ENCODE results near the gene BEX3. TPM values are rescaled to one million over a fixed set of nuclear protein-coding genes. Genes with fewer than 3 reads are reported as not detected.

Gene BEX3
- total and polyA plus RNA-seq, 8 donors, result 1.2 to 146 (median 57.3) TPM

- WGBS, 5 donors, result 44 to 72% (median 58%) methylated on average over 2 of the region's 2 CpGs
- Histone ChIP-seq H3K36me3 (no peaks in the 10 kb centered on the region), H3K27me3 (peaks cover 0 to 17% (median 0%) of the 10 kb centered on the region in 3 donors), H3K4me1 (peaks cover 0 to 6% (median 0%) of the 10 kb centered on the region in 4 donors), H3K9me3 (no peaks in the 10 kb centered on the region), H3K27ac (no peak overlapping the region), H3K4me3 (no peak overlapping the region)
- intact Hi-C loops (cut with DNase I; ENCODE audit: low total_unique reads), result no loop called here
- TF ChIP-seq POLR2AphosphoS5 (IDR thresholded peaks at IDR 0.05) (no peak), POLR2A (IDR thresholded peaks at IDR 0.05) (no peak), EP300 (IDR thresholded peaks at IDR 0.05) (no peak)
- TF ChIP-seq, protein P1, sequence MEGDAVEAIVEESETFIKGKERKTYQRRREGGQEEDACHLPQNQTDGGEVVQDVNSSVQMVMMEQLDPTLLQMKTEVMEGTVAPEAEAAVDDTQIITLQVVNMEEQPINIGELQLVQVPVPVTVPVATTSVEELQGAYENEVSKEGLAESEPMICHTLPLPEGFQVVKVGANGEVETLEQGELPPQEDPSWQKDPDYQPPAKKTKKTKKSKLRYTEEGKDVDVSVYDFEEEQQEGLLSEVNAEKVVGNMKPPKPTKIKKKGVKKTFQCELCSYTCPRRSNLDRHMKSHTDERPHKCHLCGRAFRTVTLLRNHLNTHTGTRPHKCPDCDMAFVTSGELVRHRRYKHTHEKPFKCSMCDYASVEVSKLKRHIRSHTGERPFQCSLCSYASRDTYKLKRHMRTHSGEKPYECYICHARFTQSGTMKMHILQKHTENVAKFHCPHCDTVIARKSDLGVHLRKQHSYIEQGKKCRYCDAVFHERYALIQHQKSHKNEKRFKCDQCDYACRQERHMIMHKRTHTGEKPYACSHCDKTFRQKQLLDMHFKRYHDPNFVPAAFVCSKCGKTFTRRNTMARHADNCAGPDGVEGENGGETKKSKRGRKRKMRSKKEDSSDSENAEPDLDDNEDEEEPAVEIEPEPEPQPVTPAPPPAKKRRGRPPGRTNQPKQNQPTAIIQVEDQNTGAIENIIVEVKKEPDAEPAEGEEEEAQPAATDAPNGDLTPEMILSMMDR (IDR thresholded peaks at IDR 0.05), result no peak
- DNase-seq, result no peak
Measured at GRCh38 chrX:103360916-103361315, 15.4 kb upstream of the BEX3 start.

DNA sequence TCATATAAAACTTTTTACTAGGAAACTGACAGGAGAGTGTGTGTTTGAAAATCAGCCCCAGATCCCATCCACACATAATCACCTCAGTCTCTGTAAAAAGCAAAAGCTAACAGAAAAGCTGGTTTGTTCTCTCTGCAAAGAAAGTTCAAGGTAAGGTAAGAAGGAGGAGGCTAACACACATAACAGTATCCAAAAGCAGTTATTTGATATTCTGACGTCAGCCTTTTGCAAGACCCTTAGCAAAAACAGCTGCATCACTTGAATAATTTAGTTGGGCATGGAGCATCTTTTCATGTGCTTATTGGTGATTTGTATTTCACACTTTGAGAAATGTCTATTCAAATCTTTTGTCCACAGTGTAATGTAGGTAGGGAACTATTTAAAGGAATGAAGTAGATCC lies 14.5 kb upstream of the BEX3 start:
- Histone ChIP-seq H3K9me3 (no peaks in the 10 kb centered on the region), H3K27me3 (peaks cover 0 to 8% (median 0%) of the 10 kb centered on the region in 3 donors), H3K36me3 (no peaks in the 10 kb centered on the region), H3K27ac (no peak overlapping the region), H3K4me3 (no peak overlapping the region), H3K4me1 (peaks cover 0 to 6% (median 0%) of the 10 kb centered on the region in 4 donors)
- WGBS, 5 donors, result 21 to 53% (median 26%) methylated on average over 1 of the region's 1 CpG
- intact Hi-C loops (cut with DNase I; ENCODE audit: low total_unique reads), result no loop called here
- TF ChIP-seq POLR2A (IDR thresholded peaks at IDR 0.05), result no peak
- TF ChIP-seq, protein P1 (IDR thresholded peaks at IDR 0.05), result no peak
- TF ChIP-seq EP300 (IDR thresholded peaks at IDR 0.05), result no peak
- no peak for TF ChIP-seq POLR2AphosphoS5 (IDR thresholded peaks at IDR 0.05)
- DNase-seq, result no peak

DNA sequence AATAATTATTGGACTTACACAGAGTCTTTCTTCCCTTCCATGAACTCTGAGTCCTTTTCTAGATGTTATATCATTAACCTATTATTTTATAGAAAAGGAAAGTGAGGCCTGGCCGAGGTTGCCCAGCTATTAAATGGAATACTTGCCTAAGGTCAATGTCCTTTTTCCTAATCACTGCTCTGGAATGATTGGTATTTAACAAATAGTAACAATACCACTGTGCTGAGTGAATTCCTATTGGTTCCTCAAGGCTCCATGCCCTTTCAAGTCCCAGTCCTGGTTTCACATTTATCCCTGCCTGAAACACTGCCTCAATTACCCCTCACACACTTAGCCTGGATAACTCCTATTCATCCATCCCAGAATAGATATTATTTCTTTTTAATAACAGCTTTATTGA lies 13.9 kb upstream of the BEX3 start:
- Histone ChIP-seq H3K27ac (no peak overlapping the region), H3K4me3 (no peak overlapping the region), H3K36me3 (no peaks in the 10 kb centered on the region), H3K27me3 (peaks cover 0 to 4% (median 0%) of the 10 kb centered on the region in 3 donors), H3K9me3 (no peaks in the 10 kb centered on the region), H3K4me1 (peaks cover 0 to 6% (median 0%) of the 10 kb centered on the region in 4 donors)
- no peak for TF ChIP-seq POLR2A (IDR thresholded peaks at IDR 0.05)
- TF ChIP-seq, protein P1 (IDR thresholded peaks at IDR 0.05), result no peak
- TF ChIP-seq EP300 (IDR thresholded peaks at IDR 0.05), result no peak
- no peak for TF ChIP-seq POLR2AphosphoS5 (IDR thresholded peaks at IDR 0.05)
- 7 to 32% (median 19%) methylated on average over 1 of the region's 1 CpG for WGBS, 5 donors
- no peak for DNase-seq
- intact Hi-C loops (cut with DNase I; ENCODE audit: low total_unique reads), result no loop called here

- Histone ChIP-seq H3K4me1 (peaks cover 0 to 6% (median 0%) of the 10 kb centered on the region in 4 donors), H3K27ac (no peak overlapping the region), H3K4me3 (no peak overlapping the region), H3K27me3 (peaks cover 0 to 4% (median 0%) of the 10 kb centered on the region in 3 donors), H3K9me3 (no peaks in the 10 kb centered on the region), H3K36me3 (no peaks in the 10 kb centered on the region)
- TF ChIP-seq EP300 (IDR thresholded peaks at IDR 0.05) (no peak), POLR2AphosphoS5 (IDR thresholded peaks at IDR 0.05) (no peak), POLR2A (IDR thresholded peaks at IDR 0.05) (no peak)
- TF ChIP-seq, protein P1 (IDR thresholded peaks at IDR 0.05), result no peak
- 71 to 92% (median 78%) methylated on average over 2 of the region's 2 CpGs for WGBS, 5 donors
- intact Hi-C loops (cut with DNase I; ENCODE audit: low total_unique reads), result no loop called here
- DNase-seq, result no peak
Measured at GRCh38 chrX:103363046-103363445, 13.3 kb upstream of the BEX3 start.
